Measurements from ENCODE around the gene GPATCH4. TPM values are rescaled to one million over a fixed set of nuclear protein-coding genes. Genes with fewer than 3 reads are reported as not detected.

GPATCH4 gene
- total RNA-seq, 1 experiment from 2014 or later: 84.2 TPM

DNA sequence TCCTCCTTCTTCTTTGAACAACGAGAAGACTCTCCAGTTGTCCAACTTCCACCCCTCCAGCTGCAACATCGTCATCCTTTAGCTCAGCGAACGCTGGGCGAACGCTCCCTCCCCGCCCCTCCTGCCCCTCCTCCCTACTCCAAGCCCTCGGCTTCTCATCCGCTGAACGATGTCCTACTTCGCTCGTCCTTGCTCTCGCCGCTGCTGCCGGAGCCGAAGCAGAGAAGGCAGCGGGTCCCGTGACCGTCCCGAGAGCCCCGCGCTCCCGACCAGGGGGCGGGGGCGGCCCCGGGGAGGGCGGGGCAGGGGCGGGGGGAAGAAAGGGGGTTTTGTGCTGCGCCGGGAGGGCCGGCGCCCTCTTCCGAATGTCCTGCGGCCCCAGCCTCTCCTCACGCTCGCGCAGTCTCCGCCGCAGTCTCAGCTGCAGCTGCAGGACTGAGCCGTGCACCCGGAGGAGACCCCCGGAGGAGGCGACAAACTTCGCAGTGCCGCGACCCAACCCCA is 40.5 kb upstream of the GPATCH4 start, which contains the start of gene BCAN:
BCAN (plus strand) TSS at position 357 of the 504 bp plus-strand sequence. CDS start 3,938 bp downstream, outside the sequence.
- no TSS peak for BruUV-seq (replicated peaks)
- intact Hi-C loops (cut with micrococcal nuclease; ENCODE audit: unreplicated experiment): no loop called here
- H3K27me3 ChIP-seq (replicated peaks; ENCODE audit: insufficient read depth, low read depth, low read length, poor library complexity): peaks cover 86% of the 10 kb centered on the region
- ChIA-PET POLR2A (ENCODE audit: low non-redundant PET) (no interaction called here), CTCF (interaction anchor here (0.5 to 0.7 kb wide), 2 partner anchors 20 to 35 kb away, joined by 3 read pairs; no protein-coding TSS in a partner anchor)
- H3K4me1 ChIP-seq (ENCODE audit: insufficient read depth, low read length, poor library complexity, severe bottlenecking): peaks cover 4% of the 10 kb centered on the region
- TF ChIP-seq EZH2 (IDR thresholded peaks at IDR 0.05; ENCODE audit: borderline replicate concordance, low read depth, low read length, poor library complexity, severe bottlenecking): no peak
- no peak for TF ChIP-seq CTCF (conservative IDR thresholded peaks at IDR 0.05; ENCODE audit: low read depth, low read length)
- no peaks in the 10 kb centered on the region for H3K36me3 ChIP-seq (ENCODE audit: insufficient read depth, low read length, poor library complexity, severe bottlenecking)
- DNase-seq (ENCODE audit: low spot score): no peak
- H3K4me3 ChIP-seq (ENCODE audit: low read depth, low read length, poor library complexity, severe bottlenecking): peak within 1 kb of the TSS; percentile 26
- no peak within 1 kb of the TSS for H3K27ac ChIP-seq (ENCODE audit: low read depth, low read length, poor library complexity, severe bottlenecking)
- no peaks in the 10 kb centered on the region for H3K9me3 ChIP-seq (ENCODE audit: low read depth, low read length, poor library complexity, severe bottlenecking)

DNA sequence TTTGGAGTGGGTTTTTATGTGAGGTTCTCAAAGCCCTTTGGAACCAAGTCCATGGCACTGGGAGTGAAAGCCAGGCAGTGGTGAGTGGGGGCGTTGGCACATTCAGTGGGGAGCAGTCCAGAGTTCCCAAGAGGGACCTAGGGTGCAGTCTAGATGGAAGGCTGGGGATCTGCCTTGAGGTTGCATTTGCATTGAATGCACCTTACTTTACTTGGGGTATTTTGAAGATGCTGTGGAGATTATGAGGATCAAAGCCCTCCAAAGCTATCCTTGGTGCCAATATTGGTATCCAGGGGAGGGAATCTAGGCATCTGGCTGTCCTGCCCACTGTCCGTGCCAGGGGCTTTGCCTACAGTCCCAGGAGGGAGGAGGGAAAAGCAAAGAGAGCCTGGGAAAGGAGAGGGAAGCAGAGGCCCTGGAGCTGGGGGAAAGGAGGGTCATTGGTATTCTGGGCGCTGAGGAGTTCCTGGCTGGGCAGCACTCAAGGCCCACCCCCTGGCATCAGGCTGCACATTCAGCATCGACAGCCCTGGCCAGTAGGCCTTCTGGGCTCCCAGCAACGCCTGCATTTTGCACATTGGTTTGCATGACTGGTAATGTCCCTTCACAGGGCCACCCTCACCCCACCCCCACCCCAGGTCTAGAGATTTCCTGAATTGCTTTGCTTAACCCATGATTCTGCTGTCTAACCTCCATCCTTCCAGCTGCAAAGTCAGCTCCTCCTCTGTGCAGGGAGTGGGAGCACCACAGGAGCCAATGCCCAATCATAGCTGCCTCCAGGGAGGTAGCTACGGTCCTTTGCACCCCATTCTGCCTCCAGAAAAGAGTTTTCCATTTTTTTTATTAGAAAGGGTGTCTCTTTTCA is 39.8 kb upstream of the GPATCH4 start:
- BruUV-seq (replicated peaks): no TSS peak
- TF ChIP-seq EZH2 (IDR thresholded peaks at IDR 0.05; ENCODE audit: borderline replicate concordance, low read depth, low read length, poor library complexity, severe bottlenecking) (no peak), CTCF (conservative IDR thresholded peaks at IDR 0.05; ENCODE audit: low read depth, low read length) (no peak)
- H3K4me1 ChIP-seq (ENCODE audit: insufficient read depth, low read length, poor library complexity, severe bottlenecking): peaks cover 4% of the 10 kb centered on the region
- ChIA-PET CTCF (interaction anchor here (0.5 to 0.7 kb wide), 2 partner anchors 21 to 36 kb away, joined by 3 read pairs; no protein-coding TSS in a partner anchor), POLR2A (ENCODE audit: low non-redundant PET) (no interaction called here)
- no peaks in the 10 kb centered on the region for H3K9me3 ChIP-seq (ENCODE audit: low read depth, low read length, poor library complexity, severe bottlenecking)
- no peaks in the 10 kb centered on the region for H3K36me3 ChIP-seq (ENCODE audit: insufficient read depth, low read length, poor library complexity, severe bottlenecking)
- intact Hi-C loops (cut with micrococcal nuclease; ENCODE audit: unreplicated experiment): no loop called here
- H3K4me3 ChIP-seq (ENCODE audit: low read depth, low read length, poor library complexity, severe bottlenecking): no peak overlapping the region
- peaks cover 79% of the 10 kb centered on the region for H3K27me3 ChIP-seq (replicated peaks; ENCODE audit: insufficient read depth, low read depth, low read length, poor library complexity)
- H3K27ac ChIP-seq (ENCODE audit: low read depth, low read length, poor library complexity, severe bottlenecking): no peak overlapping the region
- DNase-seq (ENCODE audit: low spot score): no peak

- H3K27me3 ChIP-seq (replicated peaks; ENCODE audit: insufficient read depth, low read depth, low read length, poor library complexity): peaks cover 69% of the 10 kb centered on the region
- POLR2A ChIA-PET (ENCODE audit: low non-redundant PET): no interaction called here
- intact Hi-C loops (cut with micrococcal nuclease; ENCODE audit: unreplicated experiment): no loop called here
- no peak overlapping the region for H3K4me3 ChIP-seq (ENCODE audit: low read depth, low read length, poor library complexity, severe bottlenecking)
- no peak for TF ChIP-seq CTCF (conservative IDR thresholded peaks at IDR 0.05; ENCODE audit: low read depth, low read length)
- no peak for TF ChIP-seq EZH2 (IDR thresholded peaks at IDR 0.05; ENCODE audit: borderline replicate concordance, low read depth, low read length, poor library complexity, severe bottlenecking)
- peaks cover 4% of the 10 kb centered on the region for H3K4me1 ChIP-seq (ENCODE audit: insufficient read depth, low read length, poor library complexity, severe bottlenecking)
- CTCF ChIA-PET: no interaction called here
- H3K9me3 ChIP-seq (ENCODE audit: low read depth, low read length, poor library complexity, severe bottlenecking): no peaks in the 10 kb centered on the region
- no peak for DNase-seq (ENCODE audit: low spot score)
- H3K27ac ChIP-seq (ENCODE audit: low read depth, low read length, poor library complexity, severe bottlenecking): no peak overlapping the region
- H3K36me3 ChIP-seq (ENCODE audit: insufficient read depth, low read length, poor library complexity, severe bottlenecking): no peaks in the 10 kb centered on the region
- BruUV-seq (replicated peaks): no TSS peak
Observed at GRCh38 chr1:156639601-156640101, 38.4 kb upstream of the GPATCH4 start.

Data from A673 (cell line).